Ishikawa (cell line): ENCODE data around the gene PCBP4.

ENCODE experiments used
- CEBPB ChIP-seq: IDR thresholded peaks from 2 replicates; pipeline ENCODE4 v1.6.1; 2012
- CREB1 ChIP-seq: IDR thresholded peaks from 2 replicates; pipeline ENCODE4 v1.6.1; 2012; ENCODE audit warnings: low read depth
- EGR1 ChIP-seq: IDR thresholded peaks from 2 replicates; pipeline ENCODE4 v1.6.1; 2012
- EP300 ChIP-seq: IDR thresholded peaks from 2 replicates; pipeline ENCODE4 v1.6.1; 2012; ENCODE audit warnings: borderline replicate concordance
- FOXM1 ChIP-seq: IDR thresholded peaks from 2 replicates; pipeline ENCODE4 v1.6.1; 2012; ENCODE audit warnings: low read depth, borderline replicate concordance
- NFIC ChIP-seq: IDR thresholded peaks from 2 replicates; pipeline ENCODE4 v1.6.1; 2012
- RAD21 ChIP-seq: IDR thresholded peaks from 2 replicates; pipeline ENCODE4 v1.6.1; 2012; ENCODE audit warnings: low read depth
- TAF1 ChIP-seq: IDR thresholded peaks from 2 replicates; pipeline ENCODE4 v1.6.1; 2012; ENCODE audit warnings: low read depth, mild to moderate bottlenecking
- TEAD4 ChIP-seq: IDR thresholded peaks from 2 replicates; pipeline ENCODE4 v1.6.1; 2012
- YY1 ChIP-seq: IDR thresholded peaks from 2 replicates; pipeline ENCODE4 v1.6.1; 2012; ENCODE audit warnings: low read depth
- ZBTB7A ChIP-seq: IDR thresholded peaks from 2 replicates; pipeline ENCODE4 v1.6.1; 2012; ENCODE audit warnings: low read depth
- TF ChIP-seq, protein P1 (sequence below): IDR thresholded peaks from 2 replicates; pipeline ENCODE4 v1.6.1; 2012; ENCODE audit warnings: low read depth, mild to moderate bottlenecking
- TF ChIP-seq, protein P2 (sequence below): IDR thresholded peaks from 2 replicates; pipeline ENCODE4 v1.6.1; 2012
- TF ChIP-seq, protein P3 (sequence below): IDR thresholded peaks from 2 replicates; pipeline ENCODE4 v1.6.1; 2012

PCBP4 gene

DNA sequence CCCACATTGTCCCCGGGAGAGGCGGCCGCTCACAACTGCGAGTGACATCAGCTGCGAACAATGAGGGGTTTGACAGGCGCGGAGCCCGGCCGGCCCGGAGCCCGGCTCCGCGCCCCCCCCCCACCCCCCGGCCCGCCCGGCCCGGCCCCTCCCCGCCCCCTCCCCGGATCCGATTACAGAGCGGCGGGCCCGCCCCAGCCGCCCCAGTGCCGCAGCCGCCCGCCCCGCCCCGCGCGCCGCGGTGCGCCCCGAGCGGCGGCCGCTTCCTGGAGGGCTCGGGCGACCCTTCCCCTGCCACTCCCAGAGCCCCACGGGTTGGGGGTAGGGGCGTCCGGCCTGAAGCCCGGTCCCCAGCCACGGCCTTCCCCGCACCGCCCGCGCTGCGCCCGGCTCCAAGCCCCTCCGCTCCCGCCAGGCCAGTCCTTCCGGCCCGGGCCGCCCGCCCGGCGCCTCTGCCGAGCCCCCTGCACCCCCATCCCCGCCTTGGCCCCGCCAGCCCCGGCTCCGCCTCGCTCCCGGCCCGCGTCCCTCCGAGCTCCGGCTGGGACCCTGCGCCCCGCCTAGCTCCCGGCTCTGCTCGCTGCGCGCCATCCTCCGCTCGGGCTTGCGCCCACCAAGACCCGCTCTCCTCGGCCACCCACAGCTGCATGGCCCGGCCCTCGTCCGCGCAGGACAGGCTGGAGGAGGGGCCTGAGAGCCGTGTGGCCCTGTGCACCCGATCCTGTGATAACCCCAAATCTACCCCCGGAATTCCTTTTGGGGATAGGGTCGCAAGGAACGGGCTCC, at the start of gene PCBP4:
TSS of gene PCBP4 (minus strand) at position 71 of the 786 bp plus-strand sequence. CDS start 6,214 bp downstream, outside the sequence.
- no peak for TF ChIP-seq CEBPB
- peak; percentile 87 for TF ChIP-seq ZBTB7A
- TF ChIP-seq, protein P1, sequence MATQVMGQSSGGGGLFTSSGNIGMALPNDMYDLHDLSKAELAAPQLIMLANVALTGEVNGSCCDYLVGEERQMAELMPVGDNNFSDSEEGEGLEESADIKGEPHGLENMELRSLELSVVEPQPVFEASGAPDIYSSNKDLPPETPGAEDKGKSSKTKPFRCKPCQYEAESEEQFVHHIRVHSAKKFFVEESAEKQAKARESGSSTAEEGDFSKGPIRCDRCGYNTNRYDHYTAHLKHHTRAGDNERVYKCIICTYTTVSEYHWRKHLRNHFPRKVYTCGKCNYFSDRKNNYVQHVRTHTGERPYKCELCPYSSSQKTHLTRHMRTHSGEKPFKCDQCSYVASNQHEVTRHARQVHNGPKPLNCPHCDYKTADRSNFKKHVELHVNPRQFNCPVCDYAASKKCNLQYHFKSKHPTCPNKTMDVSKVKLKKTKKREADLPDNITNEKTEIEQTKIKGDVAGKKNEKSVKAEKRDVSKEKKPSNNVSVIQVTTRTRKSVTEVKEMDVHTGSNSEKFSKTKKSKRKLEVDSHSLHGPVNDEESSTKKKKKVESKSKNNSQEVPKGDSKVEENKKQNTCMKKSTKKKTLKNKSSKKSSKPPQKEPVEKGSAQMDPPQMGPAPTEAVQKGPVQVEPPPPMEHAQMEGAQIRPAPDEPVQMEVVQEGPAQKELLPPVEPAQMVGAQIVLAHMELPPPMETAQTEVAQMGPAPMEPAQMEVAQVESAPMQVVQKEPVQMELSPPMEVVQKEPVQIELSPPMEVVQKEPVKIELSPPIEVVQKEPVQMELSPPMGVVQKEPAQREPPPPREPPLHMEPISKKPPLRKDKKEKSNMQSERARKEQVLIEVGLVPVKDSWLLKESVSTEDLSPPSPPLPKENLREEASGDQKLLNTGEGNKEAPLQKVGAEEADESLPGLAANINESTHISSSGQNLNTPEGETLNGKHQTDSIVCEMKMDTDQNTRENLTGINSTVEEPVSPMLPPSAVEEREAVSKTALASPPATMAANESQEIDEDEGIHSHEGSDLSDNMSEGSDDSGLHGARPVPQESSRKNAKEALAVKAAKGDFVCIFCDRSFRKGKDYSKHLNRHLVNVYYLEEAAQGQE = no peak

DNA sequence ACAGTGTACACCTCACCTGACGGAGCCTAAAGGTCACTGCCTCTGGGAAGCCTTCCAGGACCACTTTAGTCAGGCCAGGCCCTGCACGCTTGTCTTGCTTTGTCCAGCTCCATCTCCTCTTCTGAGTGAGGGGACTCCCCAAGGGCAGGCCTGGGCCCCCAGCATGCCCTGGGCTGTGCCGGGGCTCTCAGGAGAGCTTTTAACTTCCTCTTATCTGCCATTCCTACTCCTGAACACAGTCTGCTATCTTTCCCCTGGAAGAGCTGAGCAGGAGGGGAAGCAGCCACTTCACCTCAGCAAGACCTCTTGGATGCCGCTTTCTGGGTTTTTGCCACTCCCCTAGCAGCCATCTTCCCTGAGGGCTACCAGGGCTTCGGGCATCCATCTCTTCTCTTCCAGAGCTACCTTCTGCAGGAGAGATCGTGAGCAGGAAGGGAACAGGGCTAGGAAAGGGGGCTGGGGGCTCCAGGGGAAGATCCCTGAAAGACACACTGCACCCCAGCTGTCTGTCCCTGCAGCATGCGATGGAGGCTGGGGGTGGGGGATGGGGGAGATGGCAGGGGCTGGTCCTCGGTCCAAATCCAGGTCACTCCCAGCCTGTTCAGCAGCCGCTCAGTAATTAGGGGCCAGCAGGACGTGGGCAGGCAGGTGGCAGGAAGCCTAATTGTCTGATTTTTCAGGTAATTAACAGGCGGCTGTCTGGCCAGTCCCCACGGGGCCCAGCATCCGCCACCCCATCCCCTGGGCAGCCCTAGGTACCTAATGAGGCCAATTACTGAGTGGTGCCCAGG, 48.4 kb upstream of the PCBP4 start:
- TF ChIP-seq YY1 = no peak
- TF ChIP-seq CEBPB = no peak
- no peak for TF ChIP-seq FOXM1
- TF ChIP-seq, protein P2, sequence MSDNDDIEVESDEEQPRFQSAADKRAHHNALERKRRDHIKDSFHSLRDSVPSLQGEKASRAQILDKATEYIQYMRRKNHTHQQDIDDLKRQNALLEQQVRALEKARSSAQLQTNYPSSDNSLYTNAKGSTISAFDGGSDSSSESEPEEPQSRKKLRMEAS = no peak
- no peak for TF ChIP-seq EGR1
- no peak for TF ChIP-seq RAD21
- TF ChIP-seq EP300 = no peak
- TF ChIP-seq, protein P3, sequence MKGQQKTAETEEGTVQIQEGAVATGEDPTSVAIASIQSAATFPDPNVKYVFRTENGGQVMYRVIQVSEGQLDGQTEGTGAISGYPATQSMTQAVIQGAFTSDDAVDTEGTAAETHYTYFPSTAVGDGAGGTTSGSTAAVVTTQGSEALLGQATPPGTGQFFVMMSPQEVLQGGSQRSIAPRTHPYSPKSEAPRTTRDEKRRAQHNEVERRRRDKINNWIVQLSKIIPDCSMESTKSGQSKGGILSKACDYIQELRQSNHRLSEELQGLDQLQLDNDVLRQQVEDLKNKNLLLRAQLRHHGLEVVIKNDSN = no peak
- no peak for TF ChIP-seq TEAD4
- TF ChIP-seq TAF1 = no peak
- TF ChIP-seq, protein P1 = no peak

DNA sequence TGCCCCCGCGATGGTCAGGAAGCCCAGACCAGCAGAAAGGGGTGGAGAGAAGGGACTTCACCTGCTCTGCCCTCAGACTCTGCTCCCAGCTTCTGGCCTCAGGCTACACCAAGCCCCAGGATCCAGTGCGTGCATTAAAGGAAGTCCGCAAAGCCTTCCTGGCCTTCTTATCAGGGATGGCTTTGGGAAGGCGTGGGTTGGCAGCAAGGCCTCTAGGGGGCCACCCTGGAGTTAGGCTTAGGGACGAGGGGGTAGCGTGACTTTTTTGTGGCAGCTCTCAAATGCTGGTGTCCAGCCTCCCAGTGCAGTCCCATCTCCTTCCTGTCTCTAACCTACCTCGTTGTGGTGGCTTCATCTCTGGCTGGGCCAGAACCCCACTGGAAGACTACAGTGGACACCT, 47.4 kb upstream of the PCBP4 start:
- TF ChIP-seq NFIC = no peak
- TF ChIP-seq, protein P1 = no peak
- no peak for TF ChIP-seq EGR1
- no peak for TF ChIP-seq TAF1
- TF ChIP-seq ZBTB7A = no peak
- TF ChIP-seq RAD21 = peak; percentile 33; the same call in 1 of the 2 replicates
- no peak for TF ChIP-seq CREB1
- TF ChIP-seq, protein P2 = no peak

DNA sequence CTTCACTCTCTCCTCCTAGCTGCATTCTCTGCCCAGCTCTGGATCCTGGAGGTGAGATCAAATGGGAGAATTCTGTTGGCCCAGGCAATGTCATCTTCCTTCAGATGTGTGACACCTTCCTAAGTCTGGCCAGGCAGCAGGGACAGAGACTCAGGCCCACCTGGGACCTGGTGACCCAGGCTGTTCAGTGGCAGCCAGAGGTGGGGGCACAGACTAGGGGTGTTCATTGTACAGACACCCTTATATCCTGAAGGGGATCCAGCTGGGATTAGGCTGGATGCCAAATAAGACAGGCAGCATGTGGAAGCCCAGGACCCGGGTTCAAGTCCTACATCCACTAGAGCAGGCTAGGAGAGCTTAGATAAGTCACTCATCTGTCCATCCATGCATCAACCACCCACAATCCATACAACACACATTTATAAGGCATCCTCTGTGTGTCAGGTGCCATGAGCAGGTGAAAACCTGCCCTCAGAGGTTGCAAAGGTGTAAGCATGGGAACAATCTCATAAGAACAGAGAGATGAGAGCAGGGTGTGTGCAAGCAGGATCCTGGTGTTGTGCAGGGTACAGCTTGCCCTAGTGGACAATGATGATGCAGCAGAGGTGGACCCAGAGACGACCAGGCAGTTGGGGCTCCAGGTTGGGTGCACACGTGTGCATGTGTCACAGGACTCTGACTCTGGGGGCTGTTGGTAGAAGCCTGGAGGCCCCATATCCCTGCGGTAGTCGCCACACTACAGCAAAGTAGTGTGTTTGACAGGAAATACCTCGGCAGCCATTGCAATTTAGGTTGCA, 46.7 kb upstream of the PCBP4 start:
- no peak for TF ChIP-seq FOXM1

DNA sequence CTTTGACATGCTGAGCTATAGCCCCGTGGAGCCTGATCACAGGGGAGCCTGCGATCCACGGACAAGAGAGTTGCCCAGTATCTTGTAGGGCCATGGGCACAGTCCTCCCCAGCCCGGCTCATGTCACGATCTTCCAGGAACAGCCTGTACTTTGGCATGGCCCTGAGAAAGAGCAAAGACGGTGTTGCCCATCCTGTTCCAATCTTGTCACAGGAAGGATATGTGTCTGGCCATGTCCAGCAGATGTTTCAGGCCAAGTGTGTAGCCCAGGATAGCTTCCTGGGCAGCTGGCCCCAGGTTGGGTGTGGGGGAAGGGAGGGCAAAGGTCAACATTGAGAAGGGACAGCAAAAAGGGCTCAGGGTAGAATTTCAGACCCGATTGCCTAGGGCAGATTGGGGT, 45.4 kb upstream of the PCBP4 start:
- TF ChIP-seq ZBTB7A = no peak
